Sigmoid colon (tissue), 3 donors: ENCODE results near the gene CRYBG3.

ENCODE experiments used
- POLR2A ChIP-seq, 2 donors: fragments of 450-650 bp; IDR thresholded peaks; one replicate each; pipeline ENCODE4 v1.6.1; 2016; ENCODE audit warnings: antibody characterized with exemption in 2 of 2, mild to moderate bottlenecking in 2 of 2, moderate library complexity in 2 of 2
- TF ChIP-seq, protein P1 (sequence below), 4 experiments: fragments of 450-650 bp in 3 of 4; fragments of 200-600 bp in 1 of 4; IDR thresholded peaks; one replicate each; pipeline ENCODE4 v1.5.1; 2016 to 2019; ENCODE audit warnings: antibody characterized with exemption in 4 of 4, mild to moderate bottlenecking in 3 of 4, moderate library complexity in 2 of 4

DNA sequence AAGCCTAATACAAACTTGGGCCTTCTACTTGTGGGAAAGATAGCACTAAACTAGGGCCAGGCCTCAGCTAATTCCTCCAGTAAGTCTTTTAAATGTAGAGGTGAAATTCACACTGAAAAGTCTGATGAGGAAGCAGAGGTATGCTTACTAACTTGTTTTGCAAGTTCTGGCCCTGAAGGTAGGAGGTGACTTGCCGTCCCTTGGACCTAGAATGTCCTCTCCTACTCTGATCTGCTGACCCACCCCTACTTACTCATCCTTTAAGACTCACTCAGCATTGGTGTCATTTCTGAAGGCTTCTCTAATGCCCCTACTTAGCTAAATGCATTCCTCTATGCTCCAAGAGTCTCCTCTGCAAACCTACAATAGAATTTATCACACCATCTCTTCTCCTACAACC is 131.1 kb downstream of the CRYBG3 start:
- TF ChIP-seq, protein P1, sequence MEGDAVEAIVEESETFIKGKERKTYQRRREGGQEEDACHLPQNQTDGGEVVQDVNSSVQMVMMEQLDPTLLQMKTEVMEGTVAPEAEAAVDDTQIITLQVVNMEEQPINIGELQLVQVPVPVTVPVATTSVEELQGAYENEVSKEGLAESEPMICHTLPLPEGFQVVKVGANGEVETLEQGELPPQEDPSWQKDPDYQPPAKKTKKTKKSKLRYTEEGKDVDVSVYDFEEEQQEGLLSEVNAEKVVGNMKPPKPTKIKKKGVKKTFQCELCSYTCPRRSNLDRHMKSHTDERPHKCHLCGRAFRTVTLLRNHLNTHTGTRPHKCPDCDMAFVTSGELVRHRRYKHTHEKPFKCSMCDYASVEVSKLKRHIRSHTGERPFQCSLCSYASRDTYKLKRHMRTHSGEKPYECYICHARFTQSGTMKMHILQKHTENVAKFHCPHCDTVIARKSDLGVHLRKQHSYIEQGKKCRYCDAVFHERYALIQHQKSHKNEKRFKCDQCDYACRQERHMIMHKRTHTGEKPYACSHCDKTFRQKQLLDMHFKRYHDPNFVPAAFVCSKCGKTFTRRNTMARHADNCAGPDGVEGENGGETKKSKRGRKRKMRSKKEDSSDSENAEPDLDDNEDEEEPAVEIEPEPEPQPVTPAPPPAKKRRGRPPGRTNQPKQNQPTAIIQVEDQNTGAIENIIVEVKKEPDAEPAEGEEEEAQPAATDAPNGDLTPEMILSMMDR (IDR thresholded peaks at IDR 0.05) = no peak
- TF ChIP-seq POLR2A (IDR thresholded peaks at IDR 0.05) = no peak
